ENCODE data around the gene NUFIP1. TPM values are rescaled to one million over a fixed set of nuclear protein-coding genes. Genes with fewer than 3 reads are reported as not detected.
"Not testable (repeated sequence)": the region's sequence is repeated elsewhere in the genome, so short reads cannot be mapped to it uniquely, and the experiment has no call there.

Gene NUFIP1
- total RNA-seq, 1 experiment from 2014 or later, result 3.8 TPM

DNA sequence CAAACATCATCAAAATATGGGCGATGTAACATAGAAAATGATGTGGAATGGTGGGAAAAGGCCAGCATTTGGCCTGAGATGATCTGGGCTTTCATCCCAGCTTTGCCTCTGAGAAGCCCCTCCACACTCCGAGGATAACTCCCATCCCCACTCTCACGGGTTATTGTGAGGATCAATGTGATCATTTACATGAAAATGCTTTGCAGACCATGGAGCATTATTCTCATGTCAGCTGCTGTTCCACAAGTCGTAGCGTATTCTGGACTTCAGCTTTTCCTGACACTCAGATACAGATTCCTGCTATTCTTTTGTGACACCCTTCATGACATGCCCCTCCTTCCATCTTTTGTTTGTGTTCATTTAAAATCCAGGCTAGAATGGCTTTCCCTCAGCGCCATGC lies 86.5 kb downstream of the NUFIP1 start:
- Histone ChIP-seq H3K27me3 (replicated peaks) (no peaks in the 10 kb centered on the region), H3K9me3 (replicated peaks) (no peaks in the 10 kb centered on the region), H3K4me3 (no peak overlapping the region), H3K4me1 (replicated peaks) (peaks cover 33% of the 10 kb centered on the region), H3K27ac (no peak overlapping the region), H3K36me3 (no peaks in the 10 kb centered on the region)
- DNase-seq (ENCODE audit: low read depth in 1 of 2, low spot score in 2 of 2), result no peak

GRCh38 chr13:44899967-44900366 lies 89.3 kb downstream of the NUFIP1 start:
- Histone ChIP-seq H3K9me3 (replicated peaks) (no peaks in the 10 kb centered on the region), H3K36me3 (no peaks in the 10 kb centered on the region), H3K27me3 (replicated peaks) (no peaks in the 10 kb centered on the region), H3K27ac (no peak overlapping the region), H3K4me1 (replicated peaks) (peaks cover 30% of the 10 kb centered on the region), H3K4me3 (no peak overlapping the region)
- no peak for DNase-seq (ENCODE audit: low read depth in 1 of 2, low spot score in 2 of 2)

- not testable (repeated sequence) for H3K27ac ChIP-seq
Measured at GRCh38 chr13:44898308-44898707, 91.0 kb downstream of the NUFIP1 start.

DNA sequence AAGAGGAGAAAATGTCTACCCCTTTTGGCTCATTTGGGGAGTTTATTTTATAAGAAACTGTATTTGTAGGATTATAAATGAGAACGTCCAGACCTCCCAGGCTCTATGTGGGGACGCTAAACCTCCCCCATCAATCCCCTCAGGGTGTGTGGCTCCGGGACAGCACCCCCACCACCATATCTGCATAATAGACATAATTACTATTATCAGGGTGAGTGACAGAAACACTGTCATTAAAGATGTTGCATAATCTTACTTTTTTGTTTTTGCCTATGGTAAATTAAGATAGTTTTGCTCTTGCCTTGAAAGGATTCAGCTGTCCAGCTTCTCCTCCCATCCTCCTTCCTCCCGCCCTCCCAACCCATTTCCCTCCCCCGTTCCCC lies 93.3 kb downstream of the NUFIP1 start:
- Histone ChIP-seq H3K4me3 (no peak overlapping the region), H3K27me3 (replicated peaks) (no peaks in the 10 kb centered on the region), H3K4me1 (replicated peaks) (peaks cover 12% of the 10 kb centered on the region), H3K27ac (no peak overlapping the region), H3K36me3 (no peaks in the 10 kb centered on the region), H3K9me3 (replicated peaks) (no peaks in the 10 kb centered on the region)
- no peak for DNase-seq (ENCODE audit: low read depth in 1 of 2, low spot score in 2 of 2)

More at GRCh38 chr13:44898308-44898707, 91.0 kb downstream of the NUFIP1 start:
- not testable (repeated sequence) for DNase-seq (ENCODE audit: low read depth in 1 of 2, low spot score in 2 of 2); H3K36me3 ChIP-seq; H3K4me3 ChIP-seq; H3K9me3 ChIP-seq (replicated peaks); H3K27me3 ChIP-seq (replicated peaks)
- peaks cover 15% of the 10 kb centered on the region for H3K4me1 ChIP-seq (replicated peaks)

DNA sequence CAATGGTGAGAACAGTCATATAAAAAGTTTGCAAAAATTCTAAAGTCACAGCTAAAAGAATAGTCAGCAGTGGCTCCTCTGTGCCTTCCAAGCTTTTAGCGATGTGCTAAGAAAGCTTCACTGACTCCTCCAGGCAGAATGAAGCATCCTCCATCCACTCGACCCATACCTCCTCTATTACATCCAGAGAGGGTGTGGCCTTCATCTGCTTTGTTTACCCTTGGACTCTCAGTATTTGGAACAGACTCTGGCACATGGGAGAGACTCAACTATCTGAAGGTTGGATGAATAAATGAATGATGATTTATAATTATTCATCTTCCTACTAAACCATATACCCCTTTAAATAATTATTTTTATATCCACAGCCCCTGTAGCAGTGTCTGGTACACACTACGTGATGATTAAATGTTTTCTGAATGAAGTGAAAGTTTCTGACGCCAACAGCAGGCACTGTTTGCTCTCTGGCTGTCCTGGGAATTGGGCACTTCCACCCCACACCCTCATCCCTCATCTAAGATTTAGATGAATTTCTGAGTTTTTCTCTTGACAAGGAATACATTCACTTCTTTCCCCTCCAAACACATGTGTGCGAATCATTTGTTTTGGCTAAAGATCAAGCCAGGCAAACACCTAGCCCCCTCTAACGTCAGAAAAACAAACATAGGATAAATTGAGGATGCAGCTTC lies 93.9 kb downstream of the NUFIP1 start:
- no peak overlapping the region for H3K4me3 ChIP-seq
- H3K36me3 ChIP-seq, result no peaks in the 10 kb centered on the region
- H3K27me3 ChIP-seq (replicated peaks), result no peaks in the 10 kb centered on the region
- no peak overlapping the region for H3K27ac ChIP-seq
- H3K4me1 ChIP-seq (replicated peaks), result peaks cover 12% of the 10 kb centered on the region
- no peaks in the 10 kb centered on the region for H3K9me3 ChIP-seq (replicated peaks)
- no peak for DNase-seq (ENCODE audit: low read depth in 1 of 2, low spot score in 2 of 2)

GRCh38 chr13:44894001-44894770 lies 95.1 kb downstream of the NUFIP1 start:
- Histone ChIP-seq H3K4me1 (replicated peaks) (peaks cover 7% of the 10 kb centered on the region), H3K9me3 (replicated peaks) (no peaks in the 10 kb centered on the region)
- no peak for DNase-seq (ENCODE audit: low read depth in 1 of 2, low spot score in 2 of 2)

More at GRCh38 chr13:44894001-44894770, 95.1 kb downstream of the NUFIP1 start:
- Histone ChIP-seq H3K4me3 (no peak overlapping the region), H3K27ac (no peak overlapping the region), H3K36me3 (no peaks in the 10 kb centered on the region), H3K27me3 (replicated peaks) (no peaks in the 10 kb centered on the region)

Other genes with a start within 250 kb of the NUFIP1 start
- 23.7 and 32.2 TPM in 2 replicates for gene GPALPP1, start 67 bp upstream of the NUFIP1 start, total RNA-seq (2014; rRNA removed; shearing (Covaris generic))
- gene GTF2F2, start 131.0 kb upstream of the NUFIP1 start, total RNA-seq (2014; rRNA removed; shearing (Covaris generic)), result 35.0 and 37.7 TPM in 2 replicates
- 0.08 TPM in 1 of 2 replicates, not detected in the other for gene KCTD4, start 211.6 kb upstream of the NUFIP1 start, total RNA-seq (2014; rRNA removed; shearing (Covaris generic))